CD4-positive, alpha-beta T cell treated with Interleukin-10 for 1 hour (primary cell): ENCODE data around the gene PIAS4.

Experiments
- DNase-seq: peaks from one replicate; pipeline ENCODE4 v3.0.0-alpha.2; 2020

PIAS4 gene

GRCh38 chr19:4023600-4024398 is 16.3 kb downstream of the PIAS4 start:
- DNase-seq, result no peak

GRCh38 chr19:4025317-4025716 is 17.8 kb downstream of the PIAS4 start:
- DNase-seq, result no peak

DNA sequence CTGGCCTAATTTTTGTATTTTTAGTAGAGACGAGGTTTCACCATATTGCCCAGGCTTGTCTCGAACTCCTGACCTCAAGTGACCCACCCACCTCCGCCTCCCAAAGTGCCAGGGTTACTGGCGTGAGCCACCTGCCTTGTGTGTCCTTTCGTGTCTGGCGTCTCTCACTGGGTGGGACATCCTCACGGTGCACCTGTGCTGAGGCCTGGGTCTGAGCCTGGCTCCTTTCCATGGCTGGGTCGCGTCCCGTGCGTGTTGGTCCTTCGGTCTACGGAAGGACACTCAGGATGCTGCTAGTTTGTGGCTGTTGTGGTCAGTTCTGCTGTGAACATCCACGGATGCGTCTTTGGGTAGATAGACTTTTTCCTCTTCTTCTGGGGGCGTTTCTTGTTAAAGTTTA is 19.6 kb downstream of the PIAS4 start:
- DNase-seq, result no peak

DNA sequence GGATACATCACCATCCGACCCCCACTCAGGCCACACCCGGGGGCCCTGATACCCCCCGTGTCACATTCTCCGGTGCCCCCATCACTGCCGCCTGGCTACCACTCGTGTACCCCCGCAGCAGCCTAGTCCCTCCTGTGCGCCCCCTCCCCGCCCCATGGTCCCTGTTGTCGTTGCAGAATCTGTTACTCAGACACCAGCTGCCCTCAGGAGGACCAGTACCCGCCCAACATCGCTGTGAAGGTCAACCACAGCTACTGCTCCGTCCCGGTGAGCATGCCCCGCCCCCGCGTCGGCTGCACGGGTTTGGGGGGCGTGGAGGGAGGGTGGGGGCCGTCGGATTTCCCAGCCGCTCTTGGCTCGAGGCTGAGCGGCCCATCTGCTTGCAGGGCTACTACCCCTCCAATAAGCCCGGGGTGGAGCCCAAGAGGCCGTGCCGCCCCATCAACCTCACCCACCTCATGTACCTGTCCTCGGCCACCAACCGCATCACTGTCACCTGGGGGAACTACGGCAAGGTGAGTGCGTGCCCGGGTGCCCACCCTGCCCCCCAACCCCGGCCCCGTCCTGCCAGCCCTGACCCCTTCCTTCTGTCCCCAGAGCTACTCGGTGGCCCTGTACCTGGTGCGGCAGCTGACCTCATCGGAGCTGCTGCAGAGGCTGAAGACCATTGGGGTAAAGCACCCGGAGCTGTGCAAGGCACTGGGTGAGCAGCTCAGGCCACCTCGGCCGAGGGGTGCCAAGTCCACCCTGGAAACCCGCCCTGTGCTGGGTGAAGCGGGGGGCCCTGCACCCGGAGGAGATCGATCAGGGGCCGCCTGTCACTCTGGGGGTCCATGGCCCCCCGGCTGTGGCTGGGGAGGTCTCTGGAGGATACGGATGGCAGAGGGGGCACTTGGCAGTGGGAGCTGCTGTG is 21.1 kb downstream of the PIAS4 start:
- no peak for DNase-seq

- DNase-seq, result no peak
Measured at GRCh38 chr19:4029247-4029614, 21.7 kb downstream of the PIAS4 start.

DNA sequence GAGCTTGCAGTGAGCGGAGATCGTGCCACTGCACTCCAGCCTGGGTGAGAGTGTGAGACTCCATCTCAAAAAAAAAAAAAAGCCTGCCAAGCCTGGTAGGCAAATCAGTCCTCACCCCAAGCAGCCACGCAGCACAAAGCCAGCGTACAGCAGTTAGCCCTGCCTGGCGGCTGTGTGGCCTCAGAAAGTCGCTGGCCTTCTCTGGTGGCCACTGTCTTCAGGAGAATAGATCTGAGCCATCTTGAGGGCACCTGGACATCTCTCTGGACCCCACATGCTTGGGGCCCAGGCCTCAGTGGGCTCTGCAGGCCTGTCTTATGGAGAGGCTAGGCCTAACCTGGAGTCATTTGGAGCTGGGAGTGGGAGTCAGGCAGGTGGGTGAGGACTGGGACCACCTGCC is 23.0 kb downstream of the PIAS4 start:
- no peak for DNase-seq

DNA sequence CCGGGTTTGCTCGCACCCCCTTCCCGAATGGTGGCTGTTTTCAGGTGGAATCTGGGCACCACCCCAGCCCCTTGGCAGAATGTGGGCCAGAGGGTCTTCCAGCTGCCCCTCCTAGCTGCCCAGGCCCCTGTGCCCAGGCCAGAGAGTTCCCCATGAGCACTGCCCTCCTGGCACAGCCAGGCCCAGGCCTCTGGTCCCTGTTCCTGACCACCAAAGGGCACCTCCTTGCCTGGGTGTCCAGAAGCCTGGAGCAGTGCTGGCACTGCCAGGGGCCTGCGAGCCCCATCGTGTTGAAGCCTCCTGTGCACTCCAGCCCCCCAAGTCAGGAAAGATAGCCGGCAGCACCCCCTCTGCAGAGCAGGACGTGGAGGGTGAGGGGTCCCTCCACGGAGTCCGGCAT is 23.4 kb downstream of the PIAS4 start:
- no peak for DNase-seq

DNA sequence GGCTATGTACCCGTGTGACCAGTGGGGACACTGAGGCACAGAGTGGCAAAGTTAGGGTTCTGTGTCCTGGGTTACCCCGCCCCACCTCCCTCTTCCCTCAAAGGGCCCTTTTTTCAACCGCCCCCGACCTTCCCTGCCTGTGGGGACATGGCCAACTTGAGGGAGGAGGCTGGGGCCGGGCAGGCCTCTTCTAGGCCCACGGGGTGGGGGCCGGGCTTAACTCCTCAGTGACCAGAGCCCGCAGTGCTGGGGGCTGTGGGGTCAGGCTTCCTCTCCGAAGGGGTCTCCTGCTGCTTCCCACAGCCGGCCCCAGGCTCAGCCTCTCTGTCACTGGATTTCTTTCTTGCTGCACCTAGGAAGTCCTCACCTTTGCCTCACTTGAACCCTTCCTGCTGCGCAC is 23.9 kb downstream of the PIAS4 start:
- no peak for DNase-seq

GRCh38 chr19:4032436-4032835 is 24.9 kb downstream of the PIAS4 start:
- no peak for DNase-seq

GRCh38 chr19:4033028-4033956 is 25.8 kb downstream of the PIAS4 start:
- DNase-seq, result no peak

DNA sequence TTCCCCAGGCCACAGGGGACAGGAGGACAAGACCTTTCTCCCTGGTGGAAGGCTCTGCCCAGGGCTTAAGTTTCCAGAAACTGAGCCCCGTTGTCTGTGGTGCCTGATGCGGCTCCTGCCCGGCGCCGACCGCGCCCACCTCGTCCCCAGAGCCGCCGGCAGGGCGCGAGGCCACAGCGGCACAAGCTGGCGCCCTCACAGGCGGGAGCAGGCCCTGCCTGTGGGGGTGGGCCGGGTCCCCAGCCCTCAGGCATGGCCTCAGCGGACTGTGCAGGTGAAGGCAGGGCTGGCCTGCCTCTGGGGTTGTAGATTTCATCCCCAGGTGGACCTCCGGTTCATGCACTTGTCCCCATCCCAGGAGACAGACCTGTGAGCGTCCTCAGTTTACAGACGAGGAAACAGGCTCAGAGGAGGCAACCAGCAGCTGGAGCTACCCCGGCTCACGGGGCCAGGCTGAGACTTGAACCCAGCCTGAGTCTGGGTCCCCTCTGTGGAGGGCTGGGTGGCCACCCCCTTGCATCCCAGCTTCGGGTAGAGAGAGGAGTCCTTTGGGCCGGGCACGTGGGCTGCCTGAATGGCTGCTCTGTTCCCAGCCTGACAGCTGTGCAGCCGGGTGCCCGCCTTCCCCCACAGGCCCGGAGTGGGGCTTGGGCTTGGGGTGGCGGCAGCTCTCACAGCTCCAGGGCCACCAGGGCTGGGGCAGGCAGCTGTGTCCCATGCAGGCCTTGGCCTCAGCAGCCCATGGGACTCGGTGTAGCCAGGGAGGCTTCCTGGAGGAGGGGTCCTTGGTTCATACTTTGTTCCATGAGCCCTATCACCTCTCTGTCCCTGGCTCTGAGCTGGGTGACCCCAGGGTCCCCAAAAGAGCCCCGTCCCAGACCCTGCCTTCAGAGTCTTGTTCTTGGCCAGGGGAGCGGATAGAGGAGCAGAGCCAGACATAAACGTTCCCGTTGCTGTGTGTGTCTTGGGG is 26.8 kb downstream of the PIAS4 start:
- DNase-seq, result no peak

- no peak for DNase-seq
Measured at GRCh38 chr19:4035018-4035566, 27.6 kb downstream of the PIAS4 start.

DNA sequence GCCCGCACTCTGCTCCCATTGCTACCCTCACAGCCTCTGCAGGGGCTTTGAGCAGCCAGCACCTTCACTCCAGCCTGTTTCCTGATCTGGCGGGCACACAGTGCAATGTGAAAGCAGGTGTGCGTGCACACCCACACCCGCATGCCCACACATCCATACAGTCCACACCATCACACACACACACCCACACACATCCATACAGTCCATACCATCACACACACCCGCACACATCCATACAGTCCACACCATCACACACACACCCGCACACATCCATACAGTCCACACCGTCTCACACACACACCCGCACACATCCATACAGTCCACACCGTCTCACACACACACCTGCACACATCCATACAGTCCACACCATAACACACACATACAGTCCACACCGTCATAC is 28.0 kb downstream of the PIAS4 start:
- DNase-seq, result no peak

DNA sequence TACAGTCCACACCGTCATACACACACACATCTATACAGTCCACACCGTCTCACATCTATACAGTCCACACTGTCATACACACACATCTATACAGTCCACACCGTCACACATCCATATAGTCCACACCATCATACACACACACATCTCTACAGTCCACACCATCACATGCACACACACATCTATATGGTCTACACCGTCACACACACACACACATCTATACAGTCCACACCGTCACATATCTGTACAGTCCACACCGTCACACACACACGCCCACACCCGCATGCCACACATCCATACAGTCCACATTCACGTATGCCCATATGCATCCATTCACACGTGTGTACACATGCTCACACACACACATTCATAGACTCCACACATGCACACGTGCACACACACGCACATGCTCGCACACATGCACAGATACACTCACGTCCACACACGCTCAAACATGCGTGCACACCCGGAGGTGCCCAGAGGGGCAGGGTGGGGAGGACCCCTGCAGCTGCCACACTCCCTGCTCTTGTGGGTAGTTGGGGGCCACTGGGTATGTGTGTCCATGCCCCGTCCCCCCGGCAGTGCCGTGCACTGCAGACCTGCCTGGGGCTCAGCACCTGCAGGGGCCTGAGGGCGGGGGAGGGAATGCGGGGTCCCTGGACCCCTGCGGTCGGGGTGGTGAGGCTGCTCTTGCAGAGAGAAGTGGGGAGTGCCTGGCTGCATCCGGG is 29.2 kb downstream of the PIAS4 start:
- no peak for DNase-seq

DNA sequence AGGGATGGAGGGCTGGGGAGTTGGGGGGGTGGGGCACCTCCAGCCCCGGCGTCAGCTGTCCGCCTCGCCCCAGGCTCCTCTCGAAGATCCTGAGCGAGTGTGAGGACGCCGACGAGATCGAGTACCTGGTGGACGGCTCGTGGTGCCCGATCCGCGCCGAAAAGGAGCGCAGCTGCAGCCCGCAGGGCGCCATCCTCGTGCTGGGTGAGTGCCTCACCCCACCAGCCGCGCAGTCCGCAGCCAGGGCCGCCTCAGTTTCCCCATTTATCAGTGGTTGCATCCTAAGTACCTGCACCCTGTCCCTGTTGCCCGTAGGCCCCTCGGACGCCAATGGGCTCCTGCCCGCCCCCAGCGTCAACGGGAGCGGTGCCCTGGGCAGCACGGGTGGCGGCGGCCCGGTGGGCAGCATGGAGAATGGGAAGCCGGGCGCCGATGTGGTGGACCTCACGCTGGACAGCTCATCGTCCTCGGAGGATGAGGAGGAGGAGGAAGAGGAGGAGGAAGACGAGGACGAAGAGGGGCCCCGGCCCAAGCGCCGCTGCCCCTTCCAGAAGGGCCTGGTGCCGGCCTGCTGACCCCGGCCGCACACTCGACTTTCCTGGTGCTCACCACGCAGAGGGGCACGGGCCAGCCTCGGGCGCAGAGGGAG is 29.9 kb downstream of the PIAS4 start:
- DNase-seq, result no peak

DNA sequence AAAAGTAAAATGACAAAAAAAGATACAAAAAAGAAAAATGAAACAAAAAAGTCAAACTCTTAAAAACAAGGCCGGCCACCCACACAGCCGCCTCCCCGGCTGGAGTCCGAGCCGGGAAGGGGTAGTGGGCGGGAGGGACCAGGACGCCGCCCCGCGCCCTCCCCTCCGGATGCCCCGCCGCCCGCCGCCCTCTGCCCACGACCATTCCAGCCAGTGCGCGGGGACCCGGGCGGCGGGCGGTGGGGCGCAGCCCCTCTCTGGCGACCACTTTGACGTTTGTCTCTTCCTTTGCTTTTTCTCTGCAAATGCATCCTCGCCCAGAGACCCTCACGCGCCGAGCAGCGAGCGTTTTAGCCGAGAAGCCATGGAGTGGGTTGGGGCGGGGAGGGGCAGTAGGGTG is 30.5 kb downstream of the PIAS4 start:
- DNase-seq, result no peak

DNA sequence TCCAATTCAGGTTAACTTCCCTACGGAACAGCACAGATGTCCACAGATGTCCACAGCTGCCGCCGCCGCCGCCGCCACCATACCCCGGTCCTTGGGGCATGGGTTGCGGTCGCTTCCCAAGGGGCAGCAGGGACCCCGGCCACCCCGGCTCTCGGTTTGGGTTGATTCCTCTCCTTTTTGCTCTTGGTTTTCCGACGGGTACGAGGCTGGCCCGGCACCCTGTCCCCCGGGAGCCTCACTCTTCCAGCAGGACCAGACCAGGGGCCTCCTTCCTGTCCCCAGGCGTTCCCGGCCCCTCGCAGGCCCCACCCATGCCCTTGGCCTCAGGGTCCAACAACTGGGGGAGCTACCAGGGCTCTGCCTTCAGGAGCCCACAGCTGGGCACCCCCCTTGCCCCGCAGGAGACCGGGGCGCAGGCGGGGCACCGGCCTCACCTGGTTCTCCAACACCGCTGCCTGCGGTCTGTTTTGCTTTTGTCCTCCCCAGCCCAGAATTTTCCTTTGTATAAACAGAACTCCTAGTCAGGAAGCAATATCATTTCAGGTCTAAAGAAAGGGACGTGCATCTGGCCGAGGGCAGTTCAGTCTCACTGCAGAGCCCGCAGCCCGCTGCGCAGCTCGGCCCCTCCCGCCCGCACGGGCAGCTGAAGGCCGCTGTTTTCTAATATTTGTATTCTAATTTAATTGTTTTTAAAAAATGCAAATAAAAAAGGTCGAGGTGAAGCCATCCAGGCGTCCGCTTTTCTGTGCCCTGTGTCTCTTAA is 31.3 kb downstream of the PIAS4 start:
- DNase-seq, result no peak

DNA sequence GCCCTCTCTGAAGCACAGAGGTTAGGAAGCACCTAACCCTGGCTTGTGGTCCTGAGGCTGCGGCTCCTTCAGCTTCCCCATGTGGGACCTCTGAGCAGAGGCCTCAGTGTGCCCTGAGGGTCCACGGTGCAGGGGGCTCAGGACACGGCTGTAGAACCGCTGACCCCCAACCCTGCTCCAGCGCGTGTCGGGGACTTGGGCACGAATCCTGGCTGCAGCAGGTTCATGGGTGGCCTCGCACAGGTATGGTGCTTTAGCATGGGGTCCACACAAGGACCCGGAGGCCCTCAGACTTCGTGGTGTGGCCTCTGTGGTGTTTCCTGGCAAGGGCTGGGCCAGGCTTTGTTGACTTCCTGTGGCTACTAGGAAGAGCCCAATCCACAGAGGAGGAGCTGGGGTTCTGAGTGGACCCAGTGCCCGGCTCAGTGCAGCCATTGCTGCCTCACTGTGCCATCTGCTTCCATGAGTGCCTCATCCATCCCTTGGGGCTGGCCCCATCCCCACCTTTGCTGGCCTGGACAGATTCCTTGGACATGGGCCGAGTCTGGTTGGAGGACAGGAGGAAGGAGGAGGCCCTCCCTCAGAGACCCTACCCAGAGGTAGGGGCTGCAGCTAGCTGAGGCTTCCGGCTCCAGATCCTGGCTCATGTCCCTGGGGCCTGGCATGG is 34.7 kb downstream of the PIAS4 start:
- no peak for DNase-seq

DNA sequence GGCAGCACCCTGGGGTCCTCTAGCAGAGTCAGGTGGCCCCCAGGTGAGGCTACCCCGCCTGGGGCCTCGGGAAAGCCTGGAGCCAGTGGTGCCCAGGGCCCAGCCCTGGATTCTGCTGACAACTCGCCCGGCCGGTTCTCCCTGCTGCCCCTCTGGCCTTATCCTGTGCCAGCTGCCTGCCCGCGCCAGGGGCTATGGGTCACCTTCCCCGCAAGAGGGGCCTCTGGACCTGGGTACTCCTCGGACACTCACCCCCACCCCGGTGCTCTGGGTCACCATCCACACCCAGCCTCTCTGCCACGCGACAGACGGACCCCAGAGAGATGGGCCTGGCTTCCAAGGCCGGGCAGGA is 35.2 kb downstream of the PIAS4 start:
- no peak for DNase-seq
